Activated gamma-delta T cell treated with Interleukin-2 at 50 U/mL for 16 hours (primary cell): Measurements from ENCODE around the gene TOP2B.

Experiments used
- DNase-seq: peaks from one replicate; pipeline ENCODE4 v3.0.0-alpha.2; 2020

Gene TOP2B

GRCh38 chr3:25664812-25665314 lies at the start of gene TOP2B:
TOP2B (minus strand) TSS chr3:25664907; CDS start chr3:25664297, 610 bp downstream.
- DNase-seq: peak; percentile 95

- DNase-seq: no peak
Measured at GRCh38 chr3:25713341-25713985, 48.8 kb upstream of the TOP2B start.

DNA sequence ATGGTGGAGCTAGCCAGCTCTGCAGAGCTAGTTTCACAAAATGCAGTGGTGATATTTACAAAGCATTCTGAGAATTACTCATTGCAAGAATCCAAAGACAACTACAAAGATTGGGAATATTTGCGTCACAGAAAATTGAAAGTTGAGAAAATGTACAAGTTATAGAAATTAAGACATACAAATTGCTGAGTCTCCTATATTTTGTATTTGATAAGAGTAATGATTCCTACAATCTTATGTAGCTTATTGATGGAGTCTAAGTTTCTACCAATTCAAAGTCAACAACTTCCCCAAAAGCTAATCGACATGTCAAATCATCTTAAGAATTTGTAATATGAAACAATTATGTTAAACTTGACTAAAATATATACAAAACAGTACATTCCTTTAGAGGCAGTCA lies 46.4 kb upstream of the TOP2B start:
- DNase-seq: no peak

GRCh38 chr3:25708036-25708435 lies 43.3 kb upstream of the TOP2B start:
- DNase-seq: no peak

- no peak for DNase-seq
Measured at GRCh38 chr3:25707268-25707926, 42.7 kb upstream of the TOP2B start.

- DNase-seq: no peak
Measured at GRCh38 chr3:25706213-25706612, 41.5 kb upstream of the TOP2B start.

DNA sequence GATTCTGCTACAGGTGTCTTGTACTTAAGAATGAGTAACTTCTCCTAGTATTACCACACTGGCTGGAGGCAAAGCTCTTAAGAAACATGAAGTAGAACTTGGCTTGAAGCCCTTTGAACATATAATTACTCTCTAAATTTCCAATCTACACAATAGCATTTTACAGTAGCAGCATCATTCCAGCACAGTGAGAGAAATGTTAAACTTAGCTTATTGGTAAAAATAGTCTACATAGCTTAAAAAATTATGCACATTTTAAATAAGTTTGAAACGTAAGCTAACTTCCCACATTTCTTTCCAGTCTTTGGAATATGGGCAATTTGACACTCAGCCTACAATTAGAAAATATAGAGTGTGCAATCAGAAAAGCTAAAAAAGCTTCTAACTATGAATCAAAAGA lies 32.8 kb upstream of the TOP2B start:
- no peak for DNase-seq

GRCh38 chr3:25695731-25696420 lies 31.2 kb upstream of the TOP2B start:
- DNase-seq: no peak

GRCh38 chr3:25693238-25693637 lies 28.5 kb upstream of the TOP2B start:
- DNase-seq: no peak

DNA sequence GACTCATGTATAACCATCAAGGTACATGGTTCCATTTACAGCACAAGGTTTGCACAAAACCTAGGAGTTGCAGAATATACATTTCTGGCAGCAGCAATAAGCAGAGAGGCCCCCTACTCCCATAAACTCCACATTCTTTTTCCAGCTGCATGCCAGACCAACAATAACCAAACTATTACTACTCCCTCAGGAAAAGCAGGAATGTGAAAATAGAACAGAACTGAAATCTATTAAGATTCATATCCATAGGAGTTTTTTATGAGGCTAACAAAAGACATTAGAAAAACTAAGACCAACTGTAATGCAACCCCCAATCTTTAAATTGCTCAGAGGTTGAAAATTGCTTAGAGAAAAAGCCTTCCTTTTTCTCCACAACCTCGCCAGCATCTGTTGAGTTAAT lies 27.6 kb upstream of the TOP2B start:
- no peak for DNase-seq

GRCh38 chr3:25690768-25691533 lies 26.2 kb upstream of the TOP2B start:
- no peak for DNase-seq

DNA sequence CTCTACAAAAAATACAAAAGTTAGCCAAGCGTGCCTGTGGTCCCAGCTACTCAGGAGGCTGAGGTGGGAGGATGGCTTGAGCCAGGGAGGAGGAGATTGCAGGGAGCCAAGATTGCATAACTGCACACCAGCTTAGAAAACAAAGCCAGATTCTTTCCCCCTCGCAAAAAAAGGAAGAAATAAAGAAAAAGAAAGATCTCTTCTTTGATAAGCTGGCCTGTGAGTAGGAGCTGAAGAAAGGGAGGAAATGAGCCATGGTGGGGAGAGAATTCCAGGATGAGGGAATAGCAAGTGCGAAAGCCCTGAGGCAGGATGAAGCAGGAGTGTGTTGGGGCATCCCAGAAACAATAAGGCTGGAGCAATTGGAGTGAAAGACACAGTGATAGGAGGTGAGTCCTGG lies 24.5 kb upstream of the TOP2B start:
- no peak for DNase-seq

DNA sequence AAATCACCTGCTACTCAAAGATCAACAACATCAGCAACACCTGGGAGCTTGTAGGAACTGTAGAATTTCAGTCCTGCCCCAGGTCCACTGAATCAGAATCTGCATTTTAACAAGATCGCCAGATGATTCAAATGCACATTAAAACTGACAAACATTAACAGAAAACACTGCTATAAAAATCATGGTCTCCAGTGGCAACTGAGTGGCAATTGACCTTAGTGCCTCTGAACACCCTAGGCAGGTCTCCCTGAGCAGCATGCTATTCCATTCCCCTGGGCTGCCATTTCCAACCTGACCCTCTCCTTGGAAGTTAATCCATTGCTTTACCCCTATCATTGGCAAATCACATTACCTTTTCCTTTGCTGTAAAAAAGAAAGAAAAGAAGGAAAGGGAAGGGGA lies 23.0 kb upstream of the TOP2B start:
- no peak for DNase-seq

- no peak for DNase-seq
Measured at GRCh38 chr3:25686766-25687165, 22.1 kb upstream of the TOP2B start.

DNA sequence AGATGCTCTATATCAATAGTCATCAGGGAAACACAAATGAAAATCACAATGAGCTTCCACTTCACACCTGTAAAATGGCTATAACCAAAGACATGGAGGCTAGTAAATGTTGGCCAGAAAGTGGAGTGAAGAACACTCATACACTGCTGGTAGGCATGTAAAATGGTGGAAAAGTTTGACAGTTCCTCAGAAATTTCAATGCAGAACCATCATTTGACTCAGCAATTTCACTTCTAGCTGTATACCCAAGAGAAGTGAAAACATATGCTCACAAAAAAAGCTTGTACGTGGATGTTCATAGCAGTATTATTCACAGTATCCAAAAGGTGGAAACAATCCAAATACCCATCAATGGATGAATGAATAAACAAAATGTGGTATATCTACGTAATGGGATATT lies 19.2 kb upstream of the TOP2B start:
- DNase-seq: no peak

- no peak for DNase-seq
Measured at GRCh38 chr3:25683410-25683809, 18.7 kb upstream of the TOP2B start.

DNA sequence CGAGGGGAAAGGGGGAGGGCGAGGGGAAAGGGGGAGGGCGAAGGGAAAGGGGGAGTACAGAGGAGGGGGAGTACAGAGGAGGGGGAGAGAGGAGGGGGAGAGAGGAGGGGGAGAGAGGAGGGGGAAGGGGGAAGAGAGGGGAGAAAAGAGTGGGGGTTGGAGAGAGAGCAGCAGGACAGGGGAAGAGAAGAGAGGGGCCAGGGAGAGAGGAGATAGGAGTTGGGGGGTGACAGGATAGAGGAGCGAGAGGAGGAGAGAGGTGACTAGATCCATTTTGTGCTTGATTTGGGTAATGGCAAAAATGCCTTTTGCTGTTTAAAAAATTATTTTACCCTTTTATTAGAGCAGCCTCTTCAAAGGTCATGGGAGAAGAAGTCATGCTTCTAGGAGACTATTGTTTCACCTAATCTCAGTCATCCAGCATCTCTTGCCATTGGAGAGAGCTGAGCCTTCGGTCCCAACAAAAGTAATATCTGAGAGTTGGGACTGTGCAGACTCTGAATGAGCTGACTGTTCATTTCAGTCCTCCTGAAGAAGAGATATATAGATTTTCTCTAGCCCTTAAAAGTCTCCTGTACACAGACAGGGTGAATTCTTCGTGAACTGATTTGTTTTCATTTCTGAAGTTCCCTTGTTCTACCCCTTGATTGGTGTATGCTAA lies 15.1 kb upstream of the TOP2B start:
- DNase-seq: no peak

- DNase-seq: no peak
Measured at GRCh38 chr3:25679166-25679565, 14.5 kb upstream of the TOP2B start.

DNA sequence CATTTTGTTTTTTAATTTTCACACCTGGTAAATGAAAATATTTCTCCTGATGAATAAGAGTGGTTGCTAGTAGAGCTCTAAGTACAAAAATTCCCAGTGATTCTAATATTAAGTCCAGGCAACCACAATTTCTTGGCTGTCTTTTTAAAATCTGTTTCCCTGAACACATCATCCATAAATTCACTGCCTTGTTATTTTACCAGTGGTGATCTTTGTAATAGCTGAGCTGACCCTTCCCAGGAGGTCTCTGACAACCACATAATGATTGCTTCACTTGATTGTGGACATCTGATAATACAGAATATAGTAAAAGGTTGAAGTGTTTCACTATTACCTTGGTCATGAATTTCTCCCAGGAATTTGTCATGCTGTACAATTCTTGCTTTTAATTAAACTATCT lies 13.9 kb upstream of the TOP2B start:
- no peak for DNase-seq

DNA sequence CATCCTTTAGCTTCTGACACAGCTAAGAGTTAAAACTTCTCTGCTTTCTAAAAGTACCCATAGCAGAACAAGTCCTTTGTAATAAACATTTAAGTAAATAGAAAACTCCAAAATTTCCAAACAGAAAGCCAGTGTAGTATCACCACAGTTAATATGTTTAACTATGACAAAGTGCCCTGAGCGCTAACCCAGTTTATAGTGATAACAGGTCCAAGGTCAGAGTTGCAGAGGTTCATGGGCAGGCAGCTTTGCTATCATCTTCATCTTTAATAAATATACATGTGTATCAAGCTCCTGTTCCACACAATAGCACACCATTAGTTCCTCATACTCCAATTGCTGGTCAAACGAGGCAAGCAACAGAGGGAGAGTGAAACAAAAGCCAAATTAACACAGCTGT lies 12.4 kb upstream of the TOP2B start:
- no peak for DNase-seq

GRCh38 chr3:25674670-25675069 lies 10.0 kb upstream of the TOP2B start:
- DNase-seq: no peak

DNA sequence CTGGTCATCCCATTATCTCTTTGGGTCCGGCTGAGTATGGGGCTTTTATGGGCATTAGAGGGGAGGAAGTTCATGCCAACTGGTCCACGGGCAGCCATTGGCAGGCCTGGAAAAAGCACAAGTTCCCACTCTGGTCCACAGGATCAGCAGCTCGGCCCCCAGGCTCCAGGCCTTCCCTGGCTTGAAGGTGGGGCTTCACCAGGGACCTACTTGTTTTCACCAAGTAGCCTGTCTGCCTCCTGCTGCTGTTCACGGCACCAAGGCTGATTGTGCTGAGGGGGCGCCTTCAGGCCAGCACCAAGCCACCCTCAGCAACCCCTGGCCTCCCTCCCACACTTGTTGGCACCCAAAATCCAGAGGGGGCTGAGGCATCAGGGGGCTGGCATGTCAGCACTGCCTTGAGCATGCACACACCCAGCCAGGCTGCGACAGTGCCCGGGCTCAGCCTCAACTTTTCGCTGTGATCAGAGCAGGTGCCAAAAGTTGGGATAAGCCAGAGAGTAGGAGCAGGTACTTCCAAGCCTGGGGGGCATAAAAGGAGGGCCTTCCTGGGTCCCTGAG lies 9.1 kb upstream of the TOP2B start:
- DNase-seq: no peak
